Activated T-cell treated with anti-CD3 and anti-CD28 coated beads, Interleukin-2, amount 50 U/mL, for 48 hours (primary cell): ENCODE data around the gene FAT4.

ENCODE experiments used
- DNase-seq, 2 experiments: peaks; one replicate each; pipeline ENCODE4 v3.0.0-alpha.2; 2020

The FAT4 gene

GRCh38 chr4:125314676-125315575 lies at the start of gene FAT4:
Gene FAT4, plus strand, starts transcription at chr4:125314955. Its CDS starts 1,457 bp downstream, at chr4:125316412.
- DNase-seq, result peak; percentile 46 to 52

- DNase-seq, result no peak
Measured at GRCh38 chr4:125265846-125266245, 48.9 kb upstream of the FAT4 start.

GRCh38 chr4:125266901-125267604 lies 47.7 kb upstream of the FAT4 start:
- DNase-seq, result no peak

- DNase-seq, result no peak
Measured at GRCh38 chr4:125267630-125268029, 47.1 kb upstream of the FAT4 start.

- DNase-seq, result no peak
Measured at GRCh38 chr4:125268068-125268755, 46.5 kb upstream of the FAT4 start.

GRCh38 chr4:125276811-125277210 lies 37.9 kb upstream of the FAT4 start:
- DNase-seq, result no peak

- DNase-seq, result no peak
Measured at GRCh38 chr4:125277790-125278189, 37.0 kb upstream of the FAT4 start.

GRCh38 chr4:125280892-125281403 lies 33.8 kb upstream of the FAT4 start:
- no peak for DNase-seq

- no peak for DNase-seq
Measured at GRCh38 chr4:125283707-125284279, 31.0 kb upstream of the FAT4 start.

GRCh38 chr4:125297116-125297515 lies 17.6 kb upstream of the FAT4 start:
- no peak for DNase-seq

- DNase-seq, result no peak
Measured at GRCh38 chr4:125303058-125303457, 11.7 kb upstream of the FAT4 start.

GRCh38 chr4:125303821-125304220 lies 10.9 kb upstream of the FAT4 start:
- no peak for DNase-seq

- no peak for DNase-seq
Measured at GRCh38 chr4:125306112-125306511, 8.6 kb upstream of the FAT4 start.

- DNase-seq, result no peak
Measured at GRCh38 chr4:125306533-125306932, 8.2 kb upstream of the FAT4 start.

GRCh38 chr4:125311503-125311902 lies 3.3 kb upstream of the FAT4 start:
- DNase-seq, result no peak

- DNase-seq, result no peak
Measured at GRCh38 chr4:125313497-125313896, 1.3 kb upstream of the FAT4 start.

- no peak for DNase-seq
Measured at GRCh38 chr4:125313989-125314667, 627 bp upstream of the FAT4 start.

GRCh38 chr4:125315576-125316400 lies 1.0 kb downstream of the FAT4 start:
- DNase-seq, result peak; percentile 24 to 38

GRCh38 chr4:125316401-125316790 lies 1.6 kb downstream of the FAT4 start:
- peak; percentile 25 to 33 for DNase-seq

GRCh38 chr4:125316791-125317524 lies 2.2 kb downstream of the FAT4 start:
- DNase-seq, result no peak

GRCh38 chr4:125317525-125317877 lies 2.7 kb downstream of the FAT4 start:
- DNase-seq, result no peak
